RPMI7951 (cell line): ENCODE results near the gene ASTN2. TPM values are rescaled to one million over a fixed set of nuclear protein-coding genes. Genes with fewer than 3 reads are reported as not detected.
"Not testable (repeated sequence)": the region's sequence is repeated elsewhere in the genome, so short reads cannot be mapped to it uniquely, and the experiment has no call there.

Experiments used
- DNase-seq: peaks from one replicate; pipeline ENCODE4 v3.0.0-alpha.2; 2012; ENCODE audit warnings: low read depth
- total RNA-seq: library from RNA; depleted of rRNA; stranded (reverse); fragments of >200 nt; shearing (Covaris generic); gene quantifications from 2 replicates; pipeline ENCODE4 v1.2.3, GENCODE V29; 2014

Gene ASTN2
- total RNA-seq, 1 experiment from 2014 or later = 5.2 TPM

DNA sequence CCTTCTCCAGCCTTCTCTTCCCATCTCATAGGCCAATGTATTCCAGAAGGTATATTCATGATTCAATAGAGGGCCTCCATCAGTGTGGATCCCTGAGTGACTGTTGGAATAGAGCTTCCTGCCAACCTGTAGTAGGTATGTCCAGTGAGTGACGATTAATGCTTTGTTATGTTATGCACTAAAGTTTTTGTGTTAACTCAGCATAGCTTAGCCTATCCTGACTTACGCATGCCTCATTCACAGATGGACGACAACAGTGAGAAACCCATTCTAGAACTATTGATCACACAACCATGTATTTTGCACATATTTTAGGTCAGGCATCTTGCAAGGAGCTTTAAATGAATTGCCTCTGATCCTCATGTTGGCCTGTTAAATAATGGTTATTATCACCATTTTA lies 953.2 kb downstream of the ASTN2 start:
- DNase-seq = no peak

DNA sequence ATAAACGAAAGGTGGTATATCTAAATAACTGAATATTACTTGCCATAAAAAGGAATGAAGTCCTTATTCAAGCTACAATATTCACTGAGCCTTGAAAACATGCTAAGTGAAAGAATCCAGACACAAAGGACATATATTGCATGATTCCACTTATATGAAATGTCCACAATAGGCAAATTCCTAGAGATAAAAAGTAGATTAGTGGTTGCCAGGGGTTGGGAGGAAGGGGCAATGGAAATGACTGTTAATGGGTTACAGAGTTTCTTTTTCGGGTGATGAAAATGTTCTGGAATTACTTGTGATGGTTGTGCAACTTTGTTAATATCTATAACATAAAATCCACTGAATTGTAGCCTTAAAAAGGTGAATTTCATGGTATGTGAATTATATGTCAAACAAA lies 954.8 kb downstream of the ASTN2 start:
- DNase-seq = no peak

GRCh38 chr9:116459576-116459975 lies 955.3 kb downstream of the ASTN2 start:
- no peak for DNase-seq

GRCh38 chr9:116456490-116457088 lies 958.3 kb downstream of the ASTN2 start:
- DNase-seq = no peak

DNA sequence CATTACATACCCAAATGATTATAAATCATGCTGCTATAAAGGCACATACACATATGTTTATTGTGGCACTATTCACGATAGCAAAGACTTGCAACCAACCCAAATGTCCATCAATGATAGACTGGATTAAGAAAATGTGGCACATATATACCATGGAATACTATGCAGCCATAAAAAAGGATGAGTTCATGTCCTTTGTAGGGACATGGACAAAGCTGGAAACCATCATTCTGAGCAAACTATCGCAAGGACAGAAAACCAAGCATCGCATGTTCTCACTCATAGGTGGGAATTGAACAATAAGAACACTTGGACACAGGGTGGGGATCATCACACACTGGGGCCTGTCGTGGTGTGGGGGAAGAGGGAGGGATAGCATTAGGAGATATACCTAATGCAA lies 960.3 kb downstream of the ASTN2 start:
- not testable (repeated sequence) for DNase-seq

DNA sequence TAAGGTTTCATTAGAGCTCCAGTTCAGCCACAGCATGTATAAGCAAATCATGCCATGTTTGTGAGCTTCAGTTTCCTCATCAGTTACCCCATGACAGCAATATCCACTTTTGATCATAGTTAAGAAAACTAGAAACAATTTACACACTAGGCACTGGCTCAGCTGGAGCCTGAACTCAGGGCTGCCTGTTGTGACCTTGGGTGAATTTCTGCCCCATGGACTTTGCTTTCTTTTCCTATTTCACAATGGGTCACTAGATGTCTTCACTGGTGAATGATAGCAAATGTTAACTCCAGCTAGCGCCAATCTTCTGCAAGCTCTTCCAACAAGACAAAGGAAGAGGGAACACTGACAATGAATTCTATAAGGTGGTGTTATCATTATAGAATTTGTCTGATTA lies 961.1 kb downstream of the ASTN2 start:
- DNase-seq = no peak

DNA sequence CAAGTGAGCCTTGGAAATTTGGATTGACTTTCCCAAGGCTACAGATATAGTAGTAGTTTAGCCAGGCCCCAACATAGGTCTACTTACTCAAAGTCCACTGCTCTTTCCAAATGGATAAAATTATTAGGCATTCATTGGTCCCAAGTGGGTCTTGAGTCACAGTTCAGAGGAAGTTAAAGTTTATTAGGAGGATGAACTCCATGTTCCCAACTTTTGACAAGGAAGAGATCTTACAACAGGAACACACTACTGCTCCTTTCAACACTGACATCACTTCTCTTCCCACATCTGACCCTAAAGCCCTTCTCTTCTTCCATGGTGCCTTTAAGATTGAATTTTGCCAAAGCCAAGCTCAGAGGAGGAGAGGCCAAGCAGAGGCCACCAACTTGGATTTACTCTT lies 962.2 kb downstream of the ASTN2 start:
- DNase-seq = no peak

GRCh38 chr9:116452227-116452626 lies 962.6 kb downstream of the ASTN2 start:
- no peak for DNase-seq

- DNase-seq = no peak
Observed at GRCh38 chr9:116451500-116452115, 963.2 kb downstream of the ASTN2 start.

DNA sequence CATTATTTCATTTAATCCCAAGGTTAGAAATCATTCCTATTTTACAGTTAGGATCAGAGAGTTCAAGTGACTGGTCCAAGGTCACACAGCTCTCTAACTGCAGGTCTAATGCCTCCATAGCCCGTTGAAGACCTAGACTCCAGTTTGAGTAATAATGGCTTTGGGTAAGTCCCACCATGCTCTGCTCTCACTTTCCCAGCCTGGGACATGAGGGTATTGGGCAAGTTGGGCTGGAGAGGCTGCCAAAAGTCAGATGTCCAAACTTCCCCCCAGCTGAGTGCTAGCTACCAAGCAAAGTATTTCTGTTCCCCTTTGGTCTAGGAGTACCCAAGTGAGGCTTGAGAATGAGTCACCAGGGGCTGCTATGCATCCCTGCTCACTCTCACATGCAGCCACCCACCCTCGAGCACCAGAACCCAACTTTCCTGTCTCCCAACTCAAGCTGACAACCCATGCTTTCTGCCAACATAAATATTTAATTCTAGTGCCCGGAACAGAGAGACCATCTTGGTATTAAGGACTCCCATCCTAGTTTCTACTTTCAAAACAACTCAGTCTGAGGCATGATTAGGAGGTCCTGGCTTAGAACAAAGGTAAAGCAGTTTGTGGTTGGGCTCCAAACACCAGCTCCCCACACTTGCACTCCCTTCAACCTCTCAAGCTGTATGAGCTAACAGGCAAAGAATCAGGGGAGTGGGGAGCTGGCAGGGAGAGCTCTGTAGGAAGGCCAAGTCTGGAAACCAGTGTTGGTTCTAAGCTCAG lies 964.3 kb downstream of the ASTN2 start:
- DNase-seq = peak; percentile 46

GRCh38 chr9:116449949-116450348 lies 964.9 kb downstream of the ASTN2 start:
- no peak for DNase-seq

DNA sequence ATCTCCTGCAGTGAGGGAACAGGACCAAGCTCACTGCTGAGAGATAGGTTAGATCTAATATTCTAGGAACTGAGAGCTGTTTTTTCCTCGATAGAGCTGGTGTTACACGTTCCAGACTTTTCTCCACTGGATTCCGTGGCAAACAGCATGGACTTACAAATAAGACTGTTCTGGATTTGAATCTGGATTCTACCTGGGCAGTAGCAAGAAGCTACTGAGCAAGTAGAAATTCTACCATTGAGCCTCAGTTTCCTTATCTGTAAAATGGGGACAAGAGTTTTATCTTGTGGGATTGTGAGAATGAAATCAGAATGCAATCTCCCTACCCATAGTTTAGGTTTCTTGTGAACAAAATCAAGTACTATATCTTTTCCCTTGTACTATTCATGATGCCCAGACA lies 966.4 kb downstream of the ASTN2 start:
- no peak for DNase-seq

DNA sequence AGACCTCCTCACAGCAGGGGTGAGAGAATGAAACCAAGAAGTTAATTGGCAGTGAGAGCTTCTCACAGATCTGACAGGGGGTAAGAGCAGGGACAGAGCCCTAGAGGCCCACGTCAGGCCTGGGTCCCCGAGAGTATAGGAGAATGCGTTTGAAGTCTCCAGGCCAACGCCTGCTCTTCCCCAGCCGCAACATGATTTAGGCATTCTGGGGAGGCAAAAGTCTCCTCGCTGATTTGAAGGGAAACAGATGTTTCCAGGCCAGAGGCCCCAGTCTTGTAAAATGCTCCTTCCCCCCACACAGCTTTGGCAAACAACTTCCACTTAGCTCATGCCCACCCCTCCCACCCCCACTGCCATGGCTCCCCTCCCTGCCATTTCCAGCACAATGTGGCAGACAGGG lies 966.9 kb downstream of the ASTN2 start:
- no peak for DNase-seq

DNA sequence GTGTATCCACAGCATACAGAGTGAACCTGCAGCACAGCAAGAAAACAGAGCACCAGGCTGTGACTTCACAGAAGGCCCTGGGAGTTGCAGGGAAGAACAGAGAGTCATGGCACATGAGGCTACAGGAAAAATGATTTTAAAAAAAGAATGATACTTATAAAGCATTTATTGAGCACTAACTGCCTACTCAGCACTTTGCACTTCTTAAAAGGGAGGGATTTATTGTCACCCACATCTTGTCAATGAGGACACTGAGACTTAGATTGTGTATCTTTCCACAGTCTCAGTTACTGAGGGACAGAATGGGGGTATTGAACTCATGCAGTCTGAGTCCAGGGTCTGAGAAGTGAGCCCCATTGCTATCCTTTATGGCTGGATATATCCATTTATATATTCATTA lies 972.3 kb downstream of the ASTN2 start:
- no peak for DNase-seq

GRCh38 chr9:116437411-116438370 lies 977.2 kb downstream of the ASTN2 start:
- peak; percentile 87 for DNase-seq

GRCh38 chr9:116436121-116436520 lies 978.7 kb downstream of the ASTN2 start:
- no peak for DNase-seq

GRCh38 chr9:116435706-116436105 lies 979.2 kb downstream of the ASTN2 start:
- no peak for DNase-seq

- no peak for DNase-seq
Observed at GRCh38 chr9:116434314-116434713, 980.5 kb downstream of the ASTN2 start.

DNA sequence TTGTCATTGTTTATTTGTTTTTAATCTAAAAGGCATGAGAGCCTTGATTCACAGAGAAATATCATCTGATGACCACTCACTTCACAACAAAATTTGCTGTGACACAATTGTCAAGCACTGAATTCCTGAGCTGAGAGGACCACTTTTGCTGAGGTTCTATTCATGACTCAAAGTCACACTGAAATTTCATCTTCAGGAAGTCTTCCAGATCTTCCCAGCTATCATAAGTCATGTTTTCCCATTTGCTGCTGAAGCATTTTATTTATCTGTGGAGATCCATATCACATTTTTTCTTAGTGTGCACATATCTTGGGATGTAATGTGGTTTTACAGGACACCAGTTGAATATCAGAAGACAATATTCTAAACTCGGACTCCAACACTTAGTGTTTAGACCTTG lies 982.8 kb downstream of the ASTN2 start:
- DNase-seq = no peak

- DNase-seq = no peak
Observed at GRCh38 chr9:116430849-116431248, 984.0 kb downstream of the ASTN2 start.

DNA sequence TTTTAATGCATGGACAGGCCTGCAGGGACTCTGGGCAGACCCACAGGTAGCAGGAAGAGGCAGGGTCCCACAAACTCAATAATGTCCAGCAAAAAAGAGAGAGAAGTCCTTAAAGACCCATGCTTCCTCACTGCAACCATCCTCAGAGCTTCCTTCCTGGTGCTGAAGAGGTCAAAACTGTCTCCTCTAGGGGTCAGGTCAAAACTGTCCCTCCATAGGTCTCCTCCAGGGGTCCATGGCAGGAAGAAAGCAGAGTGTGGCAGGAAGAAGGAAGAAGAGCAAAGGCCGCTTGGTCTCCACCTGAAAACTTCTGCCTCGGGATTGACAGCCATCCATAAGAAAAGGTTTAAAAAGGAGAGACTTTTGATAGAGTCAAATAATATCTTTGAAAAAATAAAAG lies 989.6 kb downstream of the ASTN2 start:
- no peak for DNase-seq

GRCh38 chr9:116423149-116423548 lies 991.7 kb downstream of the ASTN2 start:
- no peak for DNase-seq
